NCI-H446 treated with DMSO at 0.1 percent for 48 hours (cell line): ENCODE measurements around the gene KLHL40.

Experiments
- DNase-seq: peaks from one replicate; lab custom pipeline; 2025; lab: John Stamatoyannopoulos, UW

KLHL40 gene

GRCh38 chr3:42658091-42658770, 27.1 kb upstream of the KLHL40 start:
- DNase-seq = no peak

DNA sequence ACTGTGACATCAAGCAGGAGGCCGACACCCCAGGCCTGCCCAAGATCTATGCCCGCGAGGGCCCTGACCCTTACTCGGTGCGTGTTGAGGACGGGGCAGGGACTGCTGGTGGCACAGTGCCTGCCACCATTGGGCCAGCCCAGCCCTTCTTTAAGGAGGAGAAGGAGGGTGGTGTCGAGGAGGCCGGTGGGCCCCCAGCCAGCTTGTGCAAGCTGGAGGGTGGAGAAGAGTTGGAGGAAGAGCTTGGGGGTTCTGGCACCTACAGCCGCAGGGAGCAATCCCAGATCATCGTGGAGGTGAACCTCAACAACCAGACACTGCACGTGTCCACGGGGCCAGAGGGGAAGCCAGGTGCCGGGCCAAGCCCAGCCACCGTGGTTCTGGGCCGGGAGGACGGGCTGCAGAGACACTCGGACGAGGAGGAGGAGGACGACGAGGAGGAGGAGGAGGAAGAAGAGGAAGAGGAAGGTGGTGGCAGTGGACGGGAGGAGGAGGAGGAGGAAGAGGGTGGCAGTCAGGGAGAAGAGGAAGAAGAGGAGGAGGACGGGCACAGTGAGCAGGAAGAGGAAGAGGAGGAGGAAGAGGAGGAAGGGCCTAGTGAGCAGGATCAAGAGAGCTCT, 26.5 kb upstream of the KLHL40 start:
- DNase-seq = no peak

DNA sequence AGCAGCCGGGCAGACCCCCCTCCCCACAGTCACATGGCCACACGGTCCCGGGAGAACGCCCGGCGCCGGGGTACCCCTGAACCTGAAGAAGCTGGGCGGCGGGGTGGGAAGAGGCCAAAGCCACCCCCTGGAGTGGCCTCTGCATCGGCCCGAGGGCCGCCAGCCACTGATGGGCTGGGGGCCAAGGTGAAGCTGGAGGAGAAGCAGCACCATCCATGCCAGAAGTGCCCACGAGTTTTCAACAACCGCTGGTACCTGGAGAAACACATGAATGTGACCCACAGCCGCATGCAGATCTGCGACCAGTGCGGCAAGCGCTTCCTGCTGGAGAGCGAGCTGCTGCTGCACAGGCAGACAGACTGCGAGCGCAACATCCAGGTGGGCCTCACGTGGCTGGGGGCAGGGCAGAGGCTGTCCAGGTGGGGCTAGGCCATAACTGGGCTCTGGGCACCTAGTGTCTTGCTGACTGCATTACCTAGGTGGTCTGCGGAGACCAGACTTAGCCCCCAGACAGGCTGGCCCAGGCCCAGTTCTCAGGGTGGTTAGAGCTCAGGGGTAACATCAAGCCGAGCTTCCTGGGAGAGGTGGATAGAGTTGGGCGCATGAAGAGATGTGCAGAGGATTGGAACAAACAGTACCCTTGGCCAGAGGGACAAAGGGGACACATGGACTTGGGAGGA, 25.7 kb upstream of the KLHL40 start:
- DNase-seq = no peak

GRCh38 chr3:42660131-42660715, 25.1 kb upstream of the KLHL40 start:
- DNase-seq = no peak

- no peak for DNase-seq
These were observed 24.4 kb upstream of the KLHL40 start for GRCh38 chr3:42660898-42661297.

GRCh38 chr3:42661593-42662022, 23.7 kb upstream of the KLHL40 start:
- DNase-seq = no peak

- no peak for DNase-seq
These were observed 23.1 kb upstream of the KLHL40 start for GRCh38 chr3:42662037-42662812.

DNA sequence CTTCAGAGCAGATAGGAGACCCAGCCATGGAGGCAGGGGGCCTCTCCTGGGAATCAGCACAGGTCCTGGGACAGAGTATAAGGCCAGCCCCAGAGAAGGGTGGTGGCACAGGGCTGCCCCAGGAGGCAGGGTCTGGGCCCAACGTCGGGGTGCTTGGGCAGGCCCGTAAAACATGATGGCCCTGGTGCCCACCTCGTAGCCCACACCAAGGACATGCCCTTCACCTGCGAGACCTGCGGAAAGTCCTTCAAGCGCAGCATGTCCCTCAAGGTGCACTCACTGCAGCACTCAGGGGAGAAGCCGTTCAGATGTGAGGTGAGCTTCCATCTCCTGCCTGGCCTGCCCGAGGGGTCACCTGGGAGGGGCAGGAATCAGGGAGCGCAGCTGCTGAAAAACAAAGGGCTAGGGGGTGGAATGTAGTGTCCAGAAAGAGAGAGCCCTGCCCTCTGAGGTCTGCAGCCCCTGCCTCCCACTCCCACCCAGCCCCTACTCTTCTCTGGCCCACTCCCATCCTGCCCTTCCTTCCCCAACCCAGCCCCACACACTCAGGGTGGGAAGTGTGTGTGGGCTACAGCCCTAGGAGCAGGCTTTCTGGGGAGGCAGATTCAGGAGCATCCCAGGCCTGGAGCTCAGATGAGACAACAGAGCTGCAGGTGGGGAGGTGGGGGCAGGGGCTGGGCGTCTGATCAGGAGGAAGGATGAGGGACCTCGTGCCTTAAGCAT, 22.4 kb upstream of the KLHL40 start:
- DNase-seq = no peak

DNA sequence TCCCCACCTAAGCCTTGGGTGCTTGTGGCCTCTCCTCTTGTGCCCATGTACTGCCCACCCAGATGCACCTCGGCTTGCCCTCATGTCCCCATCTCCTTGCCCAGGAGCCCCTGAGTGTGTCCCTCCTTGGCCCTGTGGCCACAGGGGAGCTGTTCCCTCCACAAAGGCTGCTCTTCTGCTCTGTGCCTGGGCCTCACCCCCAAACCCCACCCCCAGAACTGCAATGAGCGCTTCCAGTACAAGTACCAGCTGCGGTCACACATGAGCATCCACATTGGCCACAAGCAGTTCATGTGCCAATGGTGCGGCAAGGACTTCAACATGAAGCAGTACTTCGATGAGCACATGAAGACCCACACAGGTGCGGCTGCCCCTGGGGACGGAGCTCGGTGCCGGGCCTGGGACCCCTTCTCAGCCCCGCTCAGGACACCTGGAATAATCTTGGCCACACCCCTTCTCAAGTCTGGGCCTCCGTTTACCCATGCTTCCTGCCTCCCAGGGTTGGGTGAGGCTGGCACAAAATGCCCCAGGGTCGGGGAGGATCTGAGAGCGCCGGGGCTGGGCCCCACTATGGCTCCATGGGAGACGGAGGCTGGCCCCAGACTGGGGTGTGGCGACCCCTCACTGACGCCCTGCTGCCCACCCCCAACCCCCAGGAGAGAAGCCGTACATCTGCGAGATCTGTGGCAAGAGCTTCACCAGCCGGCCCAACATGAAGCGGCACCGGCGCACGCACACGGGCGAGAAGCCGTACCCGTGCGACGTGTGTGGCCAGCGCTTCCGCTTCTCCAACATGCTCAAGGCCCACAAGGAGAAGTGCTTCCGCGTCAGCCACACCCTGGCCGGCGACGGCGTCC, 21.5 kb upstream of the KLHL40 start:
- no peak for DNase-seq

DNA sequence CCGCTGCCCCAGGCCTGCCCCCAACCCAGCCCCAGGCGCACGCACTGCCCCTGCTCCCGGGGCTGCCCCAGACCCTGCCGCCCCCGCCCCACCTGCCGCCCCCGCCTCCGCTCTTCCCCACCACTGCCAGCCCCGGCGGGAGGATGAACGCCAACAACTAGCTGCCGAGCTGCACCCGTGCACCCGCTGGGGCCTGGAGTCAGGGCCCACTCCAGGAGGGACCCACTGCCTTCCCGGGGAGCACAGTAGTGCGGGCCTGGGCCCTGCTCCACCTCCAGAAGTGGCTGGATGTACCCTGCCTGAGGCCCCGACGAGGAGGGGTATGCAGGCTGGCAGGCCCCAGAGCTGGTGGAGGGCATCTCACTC, 20.9 kb upstream of the KLHL40 start:
- DNase-seq = no peak

GRCh38 chr3:42665050-42665878, 20.1 kb upstream of the KLHL40 start:
- no peak for DNase-seq

DNA sequence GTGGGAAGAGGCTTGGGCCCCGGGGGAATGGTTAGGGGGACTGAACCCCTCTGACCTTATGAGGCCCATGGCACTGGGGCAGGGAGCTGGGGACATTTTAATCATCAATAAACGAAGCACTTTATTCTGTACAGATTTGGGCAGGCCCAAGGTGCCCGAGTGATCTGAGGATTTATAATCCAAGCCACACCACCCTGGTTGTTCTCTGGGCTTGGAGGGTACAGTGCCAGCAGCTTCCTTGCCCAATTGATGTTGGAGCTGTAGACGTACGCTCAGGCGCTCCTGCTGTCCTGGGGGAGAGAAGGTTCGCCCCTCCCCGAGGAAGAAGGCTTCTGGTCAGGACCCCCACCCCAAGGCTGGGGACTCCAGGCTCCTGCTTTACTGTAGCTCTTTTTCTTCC, 19.3 kb upstream of the KLHL40 start:
- no peak for DNase-seq

GRCh38 chr3:42666577-42666998, 18.7 kb upstream of the KLHL40 start:
- DNase-seq = no peak

DNA sequence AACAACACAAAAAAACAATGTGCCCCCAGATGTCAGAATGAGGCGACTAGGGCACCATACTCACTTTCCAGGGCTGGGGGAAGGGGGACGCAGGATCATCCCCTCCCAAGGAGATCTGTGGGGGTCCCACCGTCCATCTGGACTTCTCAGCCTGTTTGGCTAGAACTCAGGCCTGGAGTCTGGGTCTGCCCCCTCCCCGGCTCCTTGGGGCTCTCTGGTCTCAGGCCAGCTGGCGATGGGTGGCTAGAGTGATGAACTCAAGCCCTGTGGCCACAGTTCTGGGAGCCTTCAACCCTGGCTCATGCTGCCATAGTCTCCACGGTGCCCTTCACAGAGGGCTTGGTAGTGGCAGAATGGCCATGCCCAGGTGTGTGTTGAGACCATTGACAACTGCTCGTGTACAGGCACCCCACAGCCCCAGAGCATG, 18.2 kb upstream of the KLHL40 start:
- DNase-seq = no peak

DNA sequence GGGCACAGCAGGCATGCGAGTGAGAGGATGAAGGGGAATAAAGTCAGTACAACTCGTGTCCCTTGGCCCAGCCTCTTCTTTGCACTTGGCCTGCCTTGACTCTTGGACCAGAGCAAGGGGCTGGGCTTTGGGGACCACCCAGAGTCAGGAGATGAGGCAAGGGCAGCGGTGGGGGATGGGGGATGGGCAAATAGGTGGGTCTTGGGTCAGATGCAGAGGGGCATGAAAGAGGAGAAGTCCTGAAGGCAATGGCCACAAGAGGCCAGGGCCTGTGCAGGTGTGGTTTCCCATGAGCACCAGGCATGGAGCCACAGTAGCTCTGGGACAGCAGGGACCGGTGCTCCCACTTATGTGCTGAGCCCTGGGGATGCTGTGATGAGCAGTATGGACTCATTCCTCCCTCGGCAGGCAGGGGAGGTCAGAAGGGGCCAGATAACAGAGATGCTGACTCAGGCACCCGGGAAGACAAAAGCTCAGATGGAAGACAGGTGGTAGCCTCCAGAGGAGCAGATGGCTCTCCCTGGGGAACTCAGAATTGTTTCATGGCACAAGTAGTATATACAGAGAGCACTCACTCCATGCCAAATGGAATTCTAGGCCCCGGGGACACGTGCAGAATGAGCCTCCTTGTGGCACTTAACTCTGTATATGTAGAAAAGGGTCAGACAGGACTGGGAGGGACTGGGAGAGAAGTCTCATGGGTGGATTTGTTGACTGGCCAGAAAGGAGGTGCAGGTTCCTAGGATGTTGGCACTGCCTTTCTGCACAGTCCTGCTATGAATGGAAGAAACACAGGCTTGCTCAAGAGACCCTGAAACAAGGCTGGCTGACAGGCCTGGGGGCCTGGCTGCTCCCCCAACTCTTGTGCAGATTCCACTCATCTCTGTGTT, 17.6 kb upstream of the KLHL40 start:
- peak; percentile 74 for DNase-seq

DNA sequence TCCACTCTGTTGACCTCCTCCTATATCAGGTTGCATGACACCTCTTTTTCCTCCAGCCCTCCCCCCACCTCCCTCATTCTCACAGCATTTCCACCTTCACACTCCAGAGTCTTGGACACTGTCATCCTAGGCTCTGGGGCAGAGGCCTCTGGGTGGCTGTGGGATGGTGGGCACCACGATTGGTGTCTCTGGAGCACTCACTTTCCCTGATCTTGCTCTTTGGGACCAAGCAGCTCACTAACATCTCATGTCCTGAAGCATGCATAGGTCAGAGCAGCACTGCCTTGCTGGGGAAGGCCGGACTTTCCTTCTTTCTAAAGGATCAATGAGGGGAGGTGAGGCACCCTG, 16.9 kb upstream of the KLHL40 start:
- no peak for DNase-seq

- no peak for DNase-seq
These were observed 16.5 kb upstream of the KLHL40 start for GRCh38 chr3:42668793-42669217.

DNA sequence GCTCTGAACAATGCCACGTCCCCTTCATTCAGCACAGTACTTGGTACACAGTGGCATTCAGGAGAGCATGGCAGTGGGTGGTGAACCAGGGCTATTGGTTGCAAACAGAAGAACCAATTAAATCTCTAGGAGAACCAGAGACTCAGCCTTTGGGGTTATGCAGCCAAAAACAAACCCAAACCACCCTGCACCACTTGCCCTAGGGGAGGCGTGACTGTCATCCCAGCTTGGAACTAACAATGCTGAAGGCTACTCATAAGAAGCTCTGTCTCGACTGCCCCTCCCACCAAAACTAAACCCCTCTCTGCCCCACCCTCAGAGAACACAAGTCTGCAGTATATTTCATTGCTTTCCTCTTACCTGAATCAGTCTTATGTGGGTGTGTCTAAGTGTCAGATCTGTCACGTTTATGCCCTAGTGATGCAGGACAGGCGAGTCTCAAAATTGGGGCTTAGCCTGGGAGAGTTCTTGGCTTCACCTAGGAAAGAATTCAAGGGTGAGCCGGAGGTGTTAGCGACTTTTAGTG, 15.2 kb upstream of the KLHL40 start:
- no peak for DNase-seq
